Activated gamma-delta T cell (primary cell): Measurements from ENCODE around the gene DUOX2.
"Not testable (repeated sequence)": the region's sequence is repeated elsewhere in the genome, so short reads cannot be mapped to it uniquely, and the experiment has no call there.

Experiments
- DNase-seq: peaks from one replicate; lab custom pipeline; 2025; lab: John Stamatoyannopoulos, UW

The DUOX2 gene

GRCh38 chr15:45138814-45139765, 25.1 kb upstream of the DUOX2 start:
- no peak for DNase-seq

GRCh38 chr15:45137703-45138102, 23.7 kb upstream of the DUOX2 start:
- DNase-seq = no peak

- no peak for DNase-seq
Observed at GRCh38 chr15:45136378-45136764, 22.4 kb upstream of the DUOX2 start.

- not testable (repeated sequence) for DNase-seq
Observed at GRCh38 chr15:45135705-45136377, 21.9 kb upstream of the DUOX2 start.

GRCh38 chr15:45134682-45135604, 21.0 kb upstream of the DUOX2 start:
- no peak for DNase-seq

- no peak for DNase-seq
Observed at GRCh38 chr15:45134046-45134445, 20.1 kb upstream of the DUOX2 start.

GRCh38 chr15:45133561-45133920, 19.6 kb upstream of the DUOX2 start:
- no peak for DNase-seq

- no peak for DNase-seq
Observed at GRCh38 chr15:45132844-45133560, 19.0 kb upstream of the DUOX2 start.

GRCh38 chr15:45131510-45131909, 17.5 kb upstream of the DUOX2 start:
- DNase-seq = no peak

GRCh38 chr15:45130291-45131000, 16.5 kb upstream of the DUOX2 start:
- DNase-seq = no peak

- no peak for DNase-seq
Observed at GRCh38 chr15:45129651-45130129, 15.7 kb upstream of the DUOX2 start, which contains the start of the genes DUOX1 and DUOXA1. Gene DUOX1 (plus strand): TSS chr15:45129994. CDS start chr15:45131967, 1,973 bp downstream. Gene DUOXA1 (minus strand): TSS chr15:45129879. CDS start chr15:45123014, 6,865 bp downstream.

- no peak for DNase-seq
Observed at GRCh38 chr15:45128971-45129639, 15.1 kb upstream of the DUOX2 start.

- no peak for DNase-seq
Observed at GRCh38 chr15:45126535-45127158, 12.7 kb upstream of the DUOX2 start.

- no peak for DNase-seq
Observed at GRCh38 chr15:45123397-45123796, 9.4 kb upstream of the DUOX2 start.

GRCh38 chr15:45122719-45123118, 8.7 kb upstream of the DUOX2 start:
- DNase-seq = no peak

GRCh38 chr15:45121706-45122417, 7.9 kb upstream of the DUOX2 start:
- no peak for DNase-seq

GRCh38 chr15:45121020-45121419, 7.0 kb upstream of the DUOX2 start:
- no peak for DNase-seq

GRCh38 chr15:45120081-45120972, 6.4 kb upstream of the DUOX2 start:
- DNase-seq = no peak
